Tibial nerve (tissue), 4 donors: ENCODE data around the gene CAPZA3.

Experiments
- EP300 ChIP-seq, 2 donors: sonication (generic); formaldehyde crosslinking; IDR thresholded peaks; one replicate each; pipeline ENCODE4 v1.6.1; 2017; ENCODE audit warnings: antibody characterized with exemption in 2 of 2, mild to moderate bottlenecking in 1 of 2
- POLR2A ChIP-seq, 2 donors: fragments of 450-650 bp; IDR thresholded peaks; one replicate each; pipeline ENCODE4 v1.6.1; 2017; ENCODE audit warnings: antibody characterized with exemption in 2 of 2, mild to moderate bottlenecking in 2 of 2, moderate library complexity in 2 of 2
- TF ChIP-seq, protein P1 (sequence below), 5 experiments: fragments of 200-600 bp in 3 of 5; fragments of 450-650 bp in 2 of 5; sonication (generic) in 3 of 5; IDR thresholded peaks; one replicate each; pipeline ENCODE4 v1.5.1; 2016 to 2019; ENCODE audit warnings: antibody characterized with exemption in 5 of 5, mild to moderate bottlenecking in 3 of 5, moderate library complexity in 2 of 5

GRCh38 chr12:18749386-18749957 is 11.6 kb downstream of the CAPZA3 start:
- TF ChIP-seq, protein P1, sequence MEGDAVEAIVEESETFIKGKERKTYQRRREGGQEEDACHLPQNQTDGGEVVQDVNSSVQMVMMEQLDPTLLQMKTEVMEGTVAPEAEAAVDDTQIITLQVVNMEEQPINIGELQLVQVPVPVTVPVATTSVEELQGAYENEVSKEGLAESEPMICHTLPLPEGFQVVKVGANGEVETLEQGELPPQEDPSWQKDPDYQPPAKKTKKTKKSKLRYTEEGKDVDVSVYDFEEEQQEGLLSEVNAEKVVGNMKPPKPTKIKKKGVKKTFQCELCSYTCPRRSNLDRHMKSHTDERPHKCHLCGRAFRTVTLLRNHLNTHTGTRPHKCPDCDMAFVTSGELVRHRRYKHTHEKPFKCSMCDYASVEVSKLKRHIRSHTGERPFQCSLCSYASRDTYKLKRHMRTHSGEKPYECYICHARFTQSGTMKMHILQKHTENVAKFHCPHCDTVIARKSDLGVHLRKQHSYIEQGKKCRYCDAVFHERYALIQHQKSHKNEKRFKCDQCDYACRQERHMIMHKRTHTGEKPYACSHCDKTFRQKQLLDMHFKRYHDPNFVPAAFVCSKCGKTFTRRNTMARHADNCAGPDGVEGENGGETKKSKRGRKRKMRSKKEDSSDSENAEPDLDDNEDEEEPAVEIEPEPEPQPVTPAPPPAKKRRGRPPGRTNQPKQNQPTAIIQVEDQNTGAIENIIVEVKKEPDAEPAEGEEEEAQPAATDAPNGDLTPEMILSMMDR (IDR thresholded peaks at IDR 0.05), result no peak
- TF ChIP-seq POLR2A (IDR thresholded peaks at IDR 0.05) (no peak), EP300 (IDR thresholded peaks at IDR 0.05) (no peak)
